GM13977 (cell line): Measurements from ENCODE around the gene PPM1H.

Experiments used
- DNase-seq: peaks from one replicate; pipeline ENCODE4 v3.0.0; 2012; ENCODE audit warnings: low spot score
- CTCF ChIP-seq: IDR thresholded peaks from 2 replicates; pipeline ENCODE4 v1.5.1; 2012; ENCODE audit warnings: mild to moderate bottlenecking, control low read depth; ENCODE audit not compliant: insufficient read depth; ENCODE audit errors: extremely low read depth, missing control alignments
- in situ Hi-C: fragments of 300-500 bp; cut with MboI; formaldehyde crosslinking; loops from one replicate; pipeline ENCODE4 v1.12.0; 2022; ENCODE audit warnings: low sequenced_read_pairs, low pct_unique_long_range_greater_than_20kb, mixed read lengths, inconsistent platforms; ENCODE audit not compliant: unreplicated experiment

The PPM1H gene

GRCh38 chr12:62865065-62865464 lies 69.9 kb downstream of the PPM1H start:
- no peak for TF ChIP-seq CTCF
- in situ Hi-C loops: no loop called here
- no peak for DNase-seq

- TF ChIP-seq CTCF: no peak
- in situ Hi-C loops: no loop called here
- no peak for DNase-seq
Measured at GRCh38 chr12:62862259-62862881, 72.6 kb downstream of the PPM1H start.

DNA sequence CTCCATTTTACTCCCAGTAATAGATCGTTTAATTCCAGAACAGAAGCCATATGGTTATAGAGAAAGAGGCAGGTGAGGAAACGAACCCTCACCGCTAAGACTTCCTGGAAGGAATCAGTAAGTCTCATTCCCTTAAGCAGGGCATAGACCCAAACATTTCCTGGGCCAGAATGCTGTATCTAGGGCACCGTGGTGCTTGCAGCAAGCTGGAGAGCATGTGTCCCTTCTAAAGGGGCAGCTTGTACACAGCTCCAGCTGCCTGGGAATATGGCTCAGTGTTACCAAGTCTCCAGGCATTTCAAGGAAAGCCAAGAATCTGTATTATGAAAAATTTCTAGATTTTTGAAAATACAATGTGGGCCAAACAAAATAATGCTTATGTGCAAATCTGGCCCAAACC lies 73.4 kb downstream of the PPM1H start:
- TF ChIP-seq CTCF: no peak
- in situ Hi-C loops: no loop called here
- no peak for DNase-seq

GRCh38 chr12:62860501-62861411 lies 74.2 kb downstream of the PPM1H start:
- in situ Hi-C loops: no loop called here
- no peak for DNase-seq
- TF ChIP-seq CTCF: no peak

DNA sequence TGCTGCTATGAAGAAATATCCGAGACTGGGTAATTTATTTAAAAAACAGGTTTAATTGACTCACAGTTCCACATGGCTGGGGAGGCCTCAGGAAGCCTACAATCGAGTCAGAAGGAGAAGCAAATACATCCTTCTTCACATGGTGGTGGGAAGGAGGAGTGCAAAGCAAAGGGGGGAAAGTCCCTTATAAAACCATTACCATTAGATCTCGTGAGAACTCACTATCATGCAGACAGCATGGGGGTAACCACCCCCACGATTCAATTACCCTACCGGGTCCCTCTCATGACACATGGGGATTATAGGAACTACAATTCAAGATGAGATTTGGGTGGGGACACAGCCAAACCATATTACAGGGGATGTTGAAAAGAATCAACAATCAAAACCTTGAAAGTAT lies 74.9 kb downstream of the PPM1H start:
- no peak for DNase-seq
- in situ Hi-C loops: no loop called here
- TF ChIP-seq CTCF: no peak

DNA sequence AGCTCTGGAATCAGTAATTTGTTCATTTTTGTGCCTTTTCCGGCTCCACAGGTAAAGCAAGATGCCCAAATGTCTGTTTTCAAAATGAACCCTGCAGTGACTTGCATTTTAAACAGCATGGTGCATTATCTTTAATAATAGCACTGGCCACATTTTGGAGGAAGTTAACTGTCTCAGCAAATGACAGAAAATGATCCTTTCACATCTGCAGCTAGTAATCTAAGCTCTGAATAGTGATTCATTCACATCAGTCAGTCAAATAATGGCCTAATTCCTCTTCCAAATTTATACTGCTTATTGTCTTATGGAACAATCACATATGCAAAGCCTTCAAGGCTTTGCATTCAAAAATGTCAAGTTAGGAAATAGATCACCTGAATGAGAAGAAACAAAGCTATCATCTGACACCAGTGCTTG lies 75.6 kb downstream of the PPM1H start:
- no peak for TF ChIP-seq CTCF
- in situ Hi-C loops: no loop called here
- DNase-seq: no peak
